LNCaP clone FGC (cell line): Measurements from ENCODE around the gene LONP1.

Experiments used
- DNase-seq: peaks from one replicate; pipeline ENCODE4 v3.0.0-alpha.2; 2011; ENCODE audit warnings: low read depth
- H3K4me3 ChIP-seq: 2 replicates; pipeline ENCODE4 v1.5.1; 2011; ENCODE audit warnings: mild to moderate bottlenecking, low read depth, low read length, control low read depth
- CTCF ChIP-seq: IDR thresholded peaks from 2 replicates; pipeline ENCODE4 v1.5.1; 2012; ENCODE audit warnings: mild to moderate bottlenecking; ENCODE audit not compliant: control insufficient read depth, insufficient read depth; ENCODE audit errors: extremely low read depth

Gene LONP1

GRCh38 chr19:5676105-5676771 is 43.7 kb downstream of the LONP1 start:
- no peak overlapping the region for H3K4me3 ChIP-seq
- no peak for TF ChIP-seq CTCF
- no peak for DNase-seq

GRCh38 chr19:5674714-5675113 is 45.2 kb downstream of the LONP1 start:
- H3K4me3 ChIP-seq, result no peak overlapping the region
- TF ChIP-seq CTCF, result no peak
- DNase-seq, result no peak

- H3K4me3 ChIP-seq, result no peak overlapping the region
- TF ChIP-seq CTCF, result no peak
- DNase-seq, result no peak
These were observed 46.2 kb downstream of the LONP1 start for GRCh38 chr19:5673752-5674151.

- no peak for TF ChIP-seq CTCF
- no peak for DNase-seq
- no peak overlapping the region for H3K4me3 ChIP-seq
These were observed 47.1 kb downstream of the LONP1 start for GRCh38 chr19:5672708-5673459.

- no peak overlapping the region for H3K4me3 ChIP-seq
- no peak for TF ChIP-seq CTCF
- no peak for DNase-seq
These were observed 48.3 kb downstream of the LONP1 start for GRCh38 chr19:5671600-5671999.

- TF ChIP-seq CTCF, result no peak
- no peak overlapping the region for H3K4me3 ChIP-seq
- no peak for DNase-seq
These were observed 50.7 kb downstream of the LONP1 start for GRCh38 chr19:5669212-5669611.
